HEK293 (cell line): ENCODE results near the gene ACTG2.
"Not testable (repeated sequence)": the region's sequence is repeated elsewhere in the genome, so short reads cannot be mapped to it uniquely, and the experiment has no call there.

Experiments used
- CTCF ChIA-PET: fragments of 350-600 bp; formaldehyde crosslinking; extraction: SDS; loops from one replicate; lab custom pipeline; 2021; ENCODE audit warnings: antibody characterized with exemption; lab: Yijun Ruan, JAX
- POLR2A ChIA-PET: fragments of 300-600 bp; formaldehyde crosslinking; extraction: SDS; loops from one replicate; lab custom pipeline; 2020; ENCODE audit warnings: antibody characterized with exemption, inconsistent platforms; lab: Yijun Ruan, JAX
- H3K27ac ChIP-seq: fragments of 200-500 bp; sonication (Bioruptor generic); 2 replicates; pipeline ENCODE4 v1.5.1; 2014; ENCODE audit warnings: low read depth, low read length, control low read depth, inconsistent platforms; ENCODE audit errors: extremely low read depth
- H3K36me3 ChIP-seq, 2 experiments: fragments of 200-500 bp in 1 of 2; sonication (Bioruptor generic) in 1 of 2; 1 replicate in 1 of 2; 2 replicates in 1 of 2; pipeline ENCODE4 v1.5.1; 2014 to 2017; ENCODE audit warnings: inconsistent platforms in 2 of 2, low read length in 2 of 2; ENCODE audit not compliant: control insufficient read depth in 2 of 2, insufficient read depth in 1 of 2
- H3K4me1 ChIP-seq: fragments of 200-500 bp; sonication (Bioruptor generic); 2 replicates; pipeline ENCODE4 v1.5.1; 2014; ENCODE audit warnings: mild to moderate bottlenecking, low read length, inconsistent platforms; ENCODE audit not compliant: control insufficient read depth, insufficient read depth
- H3K4me3 ChIP-seq: 2 replicates; pipeline ENCODE4 v1.5.1; 2011; ENCODE audit warnings: low read depth, mild to moderate bottlenecking, control low read depth, low read length, moderate library complexity
- H3K9me3 ChIP-seq: fragments of 200-500 bp; sonication (Bioruptor generic); 2 replicates; pipeline ENCODE4 v1.5.1; 2014; ENCODE audit warnings: low read depth, low read length, inconsistent platforms; ENCODE audit not compliant: control insufficient read depth, insufficient read depth
- GLIS2 ChIP-seq: fragments of 450-650 bp; formaldehyde crosslinking; IDR thresholded peaks from 2 replicates; pipeline ENCODE4 v1.5.1; 2016; ENCODE audit warnings: missing biosample characterization, missing genetic modification characterization
- KLF16 ChIP-seq: fragments of 450-650 bp; formaldehyde crosslinking; IDR thresholded peaks from 2 replicates; pipeline ENCODE4 v1.5.1; 2017; ENCODE audit warnings: missing biosample characterization, missing genetic modification characterization
- ZBTB17 ChIP-seq: fragments of 450-650 bp; formaldehyde crosslinking; IDR thresholded peaks from 2 replicates; pipeline ENCODE4 v1.5.1; 2016; ENCODE audit warnings: missing biosample characterization, missing genetic modification characterization
- ZFP41 ChIP-seq: fragments of 450-650 bp; formaldehyde crosslinking; IDR thresholded peaks from 2 replicates; pipeline ENCODE4 v1.5.1; 2016; ENCODE audit warnings: missing biosample characterization, missing genetic modification characterization, borderline replicate concordance
- ZNF211 ChIP-seq: fragments of 450-650 bp; formaldehyde crosslinking; IDR thresholded peaks from 2 replicates; pipeline ENCODE4 v1.5.1; 2016; ENCODE audit warnings: low read depth, missing biosample characterization, missing genetic modification characterization
- ZNF23 ChIP-seq: fragments of 450-650 bp; formaldehyde crosslinking; IDR thresholded peaks from 2 replicates; pipeline ENCODE4 v1.5.1; 2016; ENCODE audit warnings: missing biosample characterization, missing genetic modification characterization, borderline replicate concordance
- ZNF335 ChIP-seq: fragments of 450-650 bp; formaldehyde crosslinking; conservative IDR thresholded peaks from 2 replicates; pipeline ENCODE4 v1.5.1; 2016; ENCODE audit warnings: missing biosample characterization, missing genetic modification characterization
- ZNF37A ChIP-seq: fragments of 450-650 bp; IDR thresholded peaks from 2 replicates; pipeline ENCODE4 v1.5.1; 2018; ENCODE audit warnings: missing biosample characterization, missing genetic modification characterization
- ZNF433 ChIP-seq: fragments of 450-650 bp; formaldehyde crosslinking; IDR thresholded peaks from 2 replicates; pipeline ENCODE4 v1.5.1; 2016; ENCODE audit warnings: missing biosample characterization, missing genetic modification characterization, low read depth
- ZNF473 ChIP-seq: fragments of 450-650 bp; formaldehyde crosslinking; IDR thresholded peaks from 2 replicates; pipeline ENCODE4 v1.5.1; 2017; ENCODE audit warnings: missing biosample characterization, missing genetic modification characterization
- ZNF548 ChIP-seq: fragments of 450-650 bp; formaldehyde crosslinking; IDR thresholded peaks from 2 replicates; pipeline ENCODE4 v1.5.1; 2016; ENCODE audit warnings: missing biosample characterization, missing genetic modification characterization
- ZNF654 ChIP-seq: fragments of 450-650 bp; formaldehyde crosslinking; IDR thresholded peaks from 2 replicates; pipeline ENCODE4 v1.5.1; 2016; ENCODE audit warnings: low read depth, missing biosample characterization, missing genetic modification characterization
- ZNF670 ChIP-seq: fragments of 450-650 bp; formaldehyde crosslinking; IDR thresholded peaks from 2 replicates; pipeline ENCODE4 v1.5.1; 2016; ENCODE audit warnings: missing biosample characterization, missing genetic modification characterization, low read depth
- ZNF76 ChIP-seq: fragments of 450-650 bp; formaldehyde crosslinking; IDR thresholded peaks from 2 replicates; pipeline ENCODE4; 2016; ENCODE audit warnings: low read depth, missing biosample characterization, missing genetic modification characterization, borderline replicate concordance
- TF ChIP-seq, protein P1 (sequence below): fragments of 450-650 bp; formaldehyde crosslinking; IDR thresholded peaks from 2 replicates; pipeline ENCODE4 v1.5.1; 2016; ENCODE audit warnings: missing biosample characterization, missing genetic modification characterization, borderline replicate concordance
- TF ChIP-seq, protein P2 (sequence below): fragments of 450-650 bp; formaldehyde crosslinking; conservative IDR thresholded peaks from 2 replicates; pipeline ENCODE4 v1.5.1; 2016; ENCODE audit warnings: low read depth, missing biosample characterization, missing genetic modification characterization
- TF ChIP-seq, protein P3 (sequence below): fragments of 450-650 bp; formaldehyde crosslinking; IDR thresholded peaks from 2 replicates; pipeline ENCODE4 v1.5.1; 2017; ENCODE audit warnings: missing biosample characterization, missing genetic modification characterization
- TF ChIP-seq, protein P4 (sequence below): sonication (generic); formaldehyde crosslinking; IDR thresholded peaks from 2 replicates; pipeline ENCODE4 v1.8.1; 2022; ENCODE audit warnings: mild to moderate bottlenecking, moderate library complexity, missing genetic modification reagents
- TF ChIP-seq, protein P5 (sequence below): fragments of 450-650 bp; formaldehyde crosslinking; IDR thresholded peaks from 2 replicates; pipeline ENCODE4 v1.5.1; 2016; ENCODE audit warnings: missing biosample characterization, missing genetic modification characterization
- TF ChIP-seq, protein P6 (sequence below): fragments of 450-650 bp; formaldehyde crosslinking; IDR thresholded peaks from 2 replicates; pipeline ENCODE4 v1.5.1; 2017; ENCODE audit warnings: missing biosample characterization, mild to moderate bottlenecking, missing genetic modification characterization, moderate library complexity

Gene ACTG2

DNA sequence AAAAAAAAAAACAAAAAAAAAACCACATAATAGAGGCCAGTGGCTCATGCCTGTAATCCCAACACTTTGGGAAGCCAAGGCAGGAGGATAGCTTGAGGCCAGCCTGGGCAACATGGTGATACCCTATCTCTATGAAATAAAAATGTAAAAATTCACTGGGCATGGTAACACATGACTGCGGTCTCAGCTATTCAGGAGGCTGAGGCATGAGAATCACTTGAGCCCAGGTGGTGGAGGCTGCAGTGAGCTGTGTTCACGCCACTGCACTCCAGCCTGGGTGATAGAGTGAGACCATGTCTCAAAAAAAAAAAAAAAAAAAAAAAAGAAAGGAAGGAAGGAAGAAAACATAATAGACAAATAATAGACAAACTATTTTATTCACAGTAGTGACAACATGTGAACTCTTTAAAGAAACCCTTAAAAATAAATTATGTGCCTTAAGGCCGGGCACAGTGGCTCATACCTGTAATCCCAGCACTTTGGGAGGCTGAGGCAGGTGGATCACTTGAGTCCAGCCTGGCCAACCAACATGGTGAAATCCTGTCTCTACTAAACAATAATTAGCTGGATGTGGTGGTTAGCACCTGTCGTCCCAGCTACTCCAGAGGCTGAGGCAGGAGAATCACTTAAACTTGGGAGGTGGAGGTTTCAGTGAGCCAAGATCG is 11.3 kb downstream of the ACTG2 start:
- CTCF ChIA-PET, result interaction anchor here (0.6 to 1.7 kb wide), 3 partner anchors 80 to 224 kb away, joined by 3 to 6 read pairs (median 3); no protein-coding TSS in a partner anchor
- POLR2A ChIA-PET, result interaction anchor here (0.7 kb wide), 1 partner anchor 274 kb away, joined by 8 read pairs; no protein-coding TSS in a partner anchor

DNA sequence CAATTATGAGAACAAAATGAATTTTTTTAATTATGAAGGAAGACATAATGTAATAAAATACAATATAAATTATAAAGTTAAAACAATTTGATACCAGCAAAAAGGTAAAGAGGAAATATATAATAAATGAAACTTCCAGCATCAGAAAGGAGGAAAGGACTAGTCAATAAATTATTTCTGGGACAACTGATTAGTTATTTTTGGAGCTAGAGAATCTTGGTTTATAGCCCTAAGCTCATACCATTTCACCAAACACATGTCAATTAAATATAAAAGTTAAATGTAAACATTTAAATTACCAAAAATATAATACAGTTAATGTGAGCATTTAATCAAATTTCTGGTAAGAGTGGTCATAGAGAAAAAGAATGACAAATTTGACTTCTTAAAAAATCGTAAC is 12.1 kb downstream of the ACTG2 start:
- POLR2A ChIA-PET, result no interaction called here
- H3K4me1 ChIP-seq, result peaks cover 9% of the 10 kb centered on the region
- TF ChIP-seq, protein P1, sequence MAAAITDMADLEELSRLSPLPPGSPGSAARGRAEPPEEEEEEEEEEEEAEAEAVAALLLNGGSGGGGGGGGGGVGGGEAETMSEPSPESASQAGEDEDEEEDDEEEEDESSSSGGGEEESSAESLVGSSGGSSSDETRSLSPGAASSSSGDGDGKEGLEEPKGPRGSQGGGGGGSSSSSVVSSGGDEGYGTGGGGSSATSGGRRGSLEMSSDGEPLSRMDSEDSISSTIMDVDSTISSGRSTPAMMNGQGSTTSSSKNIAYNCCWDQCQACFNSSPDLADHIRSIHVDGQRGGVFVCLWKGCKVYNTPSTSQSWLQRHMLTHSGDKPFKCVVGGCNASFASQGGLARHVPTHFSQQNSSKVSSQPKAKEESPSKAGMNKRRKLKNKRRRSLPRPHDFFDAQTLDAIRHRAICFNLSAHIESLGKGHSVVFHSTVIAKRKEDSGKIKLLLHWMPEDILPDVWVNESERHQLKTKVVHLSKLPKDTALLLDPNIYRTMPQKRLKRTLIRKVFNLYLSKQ (tag by site-specific recombination), result no peak
- TF ChIP-seq ZNF37A, result no peak
- TF ChIP-seq ZFP41, result no peak
- no peak for TF ChIP-seq ZNF670 (tag by site-specific recombination)
- no peak for TF ChIP-seq ZNF654
- TF ChIP-seq, protein P2, sequence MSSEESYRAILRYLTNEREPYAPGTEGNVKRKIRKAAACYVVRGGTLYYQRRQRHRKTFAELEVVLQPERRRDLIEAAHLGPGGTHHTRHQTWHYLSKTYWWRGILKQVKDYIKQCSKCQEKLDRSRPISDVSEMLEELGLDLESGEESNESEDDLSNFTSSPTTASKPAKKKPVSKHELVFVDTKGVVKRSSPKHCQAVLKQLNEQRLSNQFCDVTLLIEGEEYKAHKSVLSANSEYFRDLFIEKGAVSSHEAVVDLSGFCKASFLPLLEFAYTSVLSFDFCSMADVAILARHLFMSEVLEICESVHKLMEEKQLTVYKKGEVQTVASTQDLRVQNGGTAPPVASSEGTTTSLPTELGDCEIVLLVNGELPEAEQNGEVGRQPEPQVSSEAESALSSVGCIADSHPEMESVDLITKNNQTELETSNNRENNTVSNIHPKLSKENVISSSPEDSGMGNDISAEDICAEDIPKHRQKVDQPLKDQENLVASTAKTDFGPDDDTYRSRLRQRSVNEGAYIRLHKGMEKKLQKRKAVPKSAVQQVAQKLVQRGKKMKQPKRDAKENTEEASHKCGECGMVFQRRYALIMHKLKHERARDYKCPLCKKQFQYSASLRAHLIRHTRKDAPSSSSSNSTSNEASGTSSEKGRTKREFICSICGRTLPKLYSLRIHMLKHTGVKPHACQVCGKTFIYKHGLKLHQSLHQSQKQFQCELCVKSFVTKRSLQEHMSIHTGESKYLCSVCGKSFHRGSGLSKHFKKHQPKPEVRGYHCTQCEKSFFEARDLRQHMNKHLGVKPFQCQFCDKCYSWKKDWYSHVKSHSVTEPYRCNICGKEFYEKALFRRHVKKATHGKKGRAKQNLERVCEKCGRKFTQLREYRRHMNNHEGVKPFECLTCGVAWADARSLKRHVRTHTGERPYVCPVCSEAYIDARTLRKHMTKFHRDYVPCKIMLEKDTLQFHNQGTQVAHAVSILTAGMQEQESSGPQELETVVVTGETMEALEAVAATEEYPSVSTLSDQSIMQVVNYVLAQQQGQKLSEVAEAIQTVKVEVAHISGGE (tag by site-specific recombination), result no peak
- no peak for TF ChIP-seq ZNF23 (tag by site-specific recombination)
- TF ChIP-seq ZNF473 (tag by site-specific recombination), result no peak
- no peak for TF ChIP-seq GLIS2
- TF ChIP-seq, protein P3, sequence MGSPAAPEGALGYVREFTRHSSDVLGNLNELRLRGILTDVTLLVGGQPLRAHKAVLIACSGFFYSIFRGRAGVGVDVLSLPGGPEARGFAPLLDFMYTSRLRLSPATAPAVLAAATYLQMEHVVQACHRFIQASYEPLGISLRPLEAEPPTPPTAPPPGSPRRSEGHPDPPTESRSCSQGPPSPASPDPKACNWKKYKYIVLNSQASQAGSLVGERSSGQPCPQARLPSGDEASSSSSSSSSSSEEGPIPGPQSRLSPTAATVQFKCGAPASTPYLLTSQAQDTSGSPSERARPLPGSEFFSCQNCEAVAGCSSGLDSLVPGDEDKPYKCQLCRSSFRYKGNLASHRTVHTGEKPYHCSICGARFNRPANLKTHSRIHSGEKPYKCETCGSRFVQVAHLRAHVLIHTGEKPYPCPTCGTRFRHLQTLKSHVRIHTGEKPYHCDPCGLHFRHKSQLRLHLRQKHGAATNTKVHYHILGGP (tag by site-specific recombination), result no peak
- TF ChIP-seq ZNF548 (tag by site-specific recombination), result no peak
- no peak for TF ChIP-seq ZBTB17
- TF ChIP-seq, protein P4, sequence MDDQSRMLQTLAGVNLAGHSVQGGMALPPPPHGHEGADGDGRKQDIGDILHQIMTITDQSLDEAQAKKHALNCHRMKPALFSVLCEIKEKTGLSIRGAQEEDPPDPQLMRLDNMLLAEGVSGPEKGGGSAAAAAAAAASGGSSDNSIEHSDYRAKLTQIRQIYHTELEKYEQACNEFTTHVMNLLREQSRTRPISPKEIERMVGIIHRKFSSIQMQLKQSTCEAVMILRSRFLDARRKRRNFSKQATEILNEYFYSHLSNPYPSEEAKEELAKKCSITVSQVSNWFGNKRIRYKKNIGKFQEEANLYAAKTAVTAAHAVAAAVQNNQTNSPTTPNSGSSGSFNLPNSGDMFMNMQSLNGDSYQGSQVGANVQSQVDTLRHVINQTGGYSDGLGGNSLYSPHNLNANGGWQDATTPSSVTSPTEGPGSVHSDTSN, result no peak
- TF ChIP-seq, protein P5, sequence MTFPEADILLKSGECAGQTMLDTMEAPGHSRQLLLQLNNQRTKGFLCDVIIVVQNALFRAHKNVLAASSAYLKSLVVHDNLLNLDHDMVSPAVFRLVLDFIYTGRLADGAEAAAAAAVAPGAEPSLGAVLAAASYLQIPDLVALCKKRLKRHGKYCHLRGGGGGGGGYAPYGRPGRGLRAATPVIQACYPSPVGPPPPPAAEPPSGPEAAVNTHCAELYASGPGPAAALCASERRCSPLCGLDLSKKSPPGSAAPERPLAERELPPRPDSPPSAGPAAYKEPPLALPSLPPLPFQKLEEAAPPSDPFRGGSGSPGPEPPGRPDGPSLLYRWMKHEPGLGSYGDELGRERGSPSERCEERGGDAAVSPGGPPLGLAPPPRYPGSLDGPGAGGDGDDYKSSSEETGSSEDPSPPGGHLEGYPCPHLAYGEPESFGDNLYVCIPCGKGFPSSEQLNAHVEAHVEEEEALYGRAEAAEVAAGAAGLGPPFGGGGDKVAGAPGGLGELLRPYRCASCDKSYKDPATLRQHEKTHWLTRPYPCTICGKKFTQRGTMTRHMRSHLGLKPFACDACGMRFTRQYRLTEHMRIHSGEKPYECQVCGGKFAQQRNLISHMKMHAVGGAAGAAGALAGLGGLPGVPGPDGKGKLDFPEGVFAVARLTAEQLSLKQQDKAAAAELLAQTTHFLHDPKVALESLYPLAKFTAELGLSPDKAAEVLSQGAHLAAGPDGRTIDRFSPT, result no peak
- no peak for TF ChIP-seq ZNF433
- TF ChIP-seq, protein P6, sequence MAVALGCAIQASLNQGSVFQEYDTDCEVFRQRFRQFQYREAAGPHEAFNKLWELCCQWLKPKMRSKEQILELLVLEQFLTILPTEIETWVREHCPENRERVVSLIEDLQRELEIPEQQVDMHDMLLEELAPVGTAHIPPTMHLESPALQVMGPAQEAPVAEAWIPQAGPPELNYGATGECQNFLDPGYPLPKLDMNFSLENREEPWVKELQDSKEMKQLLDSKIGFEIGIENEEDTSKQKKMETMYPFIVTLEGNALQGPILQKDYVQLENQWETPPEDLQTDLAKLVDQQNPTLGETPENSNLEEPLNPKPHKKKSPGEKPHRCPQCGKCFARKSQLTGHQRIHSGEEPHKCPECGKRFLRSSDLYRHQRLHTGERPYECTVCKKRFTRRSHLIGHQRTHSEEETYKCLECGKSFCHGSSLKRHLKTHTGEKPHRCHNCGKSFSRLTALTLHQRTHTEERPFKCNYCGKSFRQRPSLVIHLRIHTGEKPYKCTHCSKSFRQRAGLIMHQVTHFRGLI (tag by site-specific recombination), result no peak
- no peak for TF ChIP-seq ZNF211 (tag by site-specific recombination)
- TF ChIP-seq ZNF76, result no peak
- TF ChIP-seq ZNF335 (tag by site-specific recombination), result no peak
- no peak for TF ChIP-seq KLF16 (tag by site-specific recombination)
- TF ChIP-seq, all 188 proteins: peak for 0
- Histone ChIP-seq H3K9me3 (no peaks in the 10 kb centered on the region), H3K27ac (no peak overlapping the region), H3K36me3 (no peaks in the 10 kb centered on the region), H3K4me3 (no peak overlapping the region)
- CTCF ChIA-PET, result interaction anchor here (0.7 kb wide), 1 partner anchor 8 kb away, joined by 3 read pairs; no protein-coding TSS in a partner anchor

More for the DNA sequence above, 11.3 kb downstream of the ACTG2 start:
- H3K27ac ChIP-seq, H3K4me1 ChIP-seq, H3K4me3 ChIP-seq, H3K9me3 ChIP-seq, H3K36me3 ChIP-seq: not testable (repeated sequence)
